Ascending aorta (tissue), 2 donors: ENCODE data around the gene TBX2. TPM values are rescaled to one million over a fixed set of nuclear protein-coding genes. Genes with fewer than 3 reads are reported as not detected.

Source experiments
- DNase-seq, 2 donors: peaks; one replicate each; pipeline ENCODE4 v3.0.0-alpha.2; 2019; ENCODE audit warnings: low spot score in 2 of 2
- H3K27ac ChIP-seq, 2 donors: fragments of 200-600 bp; sonication (generic); one replicate each; pipeline ENCODE4 v1.5.1; 2016 to 2017; ENCODE audit warnings: mild to moderate bottlenecking in 1 of 2
- H3K27me3 ChIP-seq: fragments of 200-600 bp; sonication (generic); one replicate; pipeline ENCODE4 v1.5.1; 2017
- H3K36me3 ChIP-seq, 2 donors: fragments of 200-600 bp; sonication (generic); one replicate each; pipeline ENCODE4 v1.5.1; 2016
- H3K4me1 ChIP-seq, 2 donors: fragments of 200-600 bp; sonication (generic); one replicate each; pipeline ENCODE4 v1.5.1; 2016 to 2017; ENCODE audit warnings: mild to moderate bottlenecking in 1 of 2
- H3K4me3 ChIP-seq, 2 donors: fragments of 200-600 bp; sonication (generic); one replicate each; pipeline ENCODE4 v1.5.1; 2016 to 2017; ENCODE audit warnings: mild to moderate bottlenecking in 1 of 2
- H3K9me3 ChIP-seq, 2 donors: fragments of 200-600 bp; sonication (generic); one replicate each; pipeline ENCODE4 v1.5.1; 2016
- intact Hi-C: fragments of 100-400 bp; cut with DNase I; formaldehyde crosslinking; loops from one replicate; pipeline ENCODE4 v1.15.1; 2023
- total RNA-seq: library from RNA; depleted of rRNA; stranded (reverse); fragments of >200 nt; gene quantifications from one replicate; pipeline ENCODE4 v1.1.0, GENCODE V29; 2016
- TF ChIP-seq, protein P1 (sequence below), 3 experiments: fragments of 200-600 bp in 2 of 3; fragments of 450-650 bp in 1 of 3; sonication (generic) in 2 of 3; IDR thresholded peaks; one replicate each; pipeline ENCODE4 v1.5.1; 2016 to 2019; ENCODE audit warnings: antibody characterized with exemption in 3 of 3, mild to moderate bottlenecking in 1 of 3, moderate library complexity in 1 of 3

Gene TBX2
- total RNA-seq, 1 donor from 2014 or later, result 100 TPM

DNA sequence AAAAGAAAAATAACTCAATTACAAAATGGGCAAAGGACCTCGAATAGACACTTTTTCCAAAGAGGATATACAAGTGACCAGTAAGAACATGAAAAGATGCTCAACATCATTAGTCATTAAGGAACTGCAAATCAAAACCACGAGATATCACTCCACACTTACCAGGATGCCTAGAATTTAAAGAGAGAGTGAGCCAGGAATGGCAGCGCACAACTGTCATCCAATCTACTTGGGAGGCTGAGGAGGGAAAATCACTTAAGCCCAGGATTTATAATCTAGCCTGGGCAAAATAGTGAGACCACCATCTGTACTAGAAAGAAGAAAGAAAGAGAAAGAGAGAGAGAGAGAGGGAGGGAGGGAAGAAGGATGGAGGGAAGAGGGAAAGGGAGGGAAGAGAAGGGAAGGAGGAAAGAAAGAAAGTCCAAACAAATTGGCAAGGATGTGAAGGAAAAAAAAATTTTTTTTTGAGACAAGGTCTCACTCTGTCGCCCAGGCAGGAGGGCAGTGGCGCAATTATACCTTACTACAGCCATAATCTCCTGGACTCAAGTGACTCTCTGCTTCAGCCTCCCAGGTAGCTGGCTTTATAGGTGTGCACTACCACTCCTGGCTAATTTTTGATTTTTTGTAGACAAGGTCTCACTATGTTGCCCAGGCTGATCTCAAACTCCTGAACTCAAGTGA lies 22.6 kb downstream of the TBX2 start:
- TF ChIP-seq, protein P1, sequence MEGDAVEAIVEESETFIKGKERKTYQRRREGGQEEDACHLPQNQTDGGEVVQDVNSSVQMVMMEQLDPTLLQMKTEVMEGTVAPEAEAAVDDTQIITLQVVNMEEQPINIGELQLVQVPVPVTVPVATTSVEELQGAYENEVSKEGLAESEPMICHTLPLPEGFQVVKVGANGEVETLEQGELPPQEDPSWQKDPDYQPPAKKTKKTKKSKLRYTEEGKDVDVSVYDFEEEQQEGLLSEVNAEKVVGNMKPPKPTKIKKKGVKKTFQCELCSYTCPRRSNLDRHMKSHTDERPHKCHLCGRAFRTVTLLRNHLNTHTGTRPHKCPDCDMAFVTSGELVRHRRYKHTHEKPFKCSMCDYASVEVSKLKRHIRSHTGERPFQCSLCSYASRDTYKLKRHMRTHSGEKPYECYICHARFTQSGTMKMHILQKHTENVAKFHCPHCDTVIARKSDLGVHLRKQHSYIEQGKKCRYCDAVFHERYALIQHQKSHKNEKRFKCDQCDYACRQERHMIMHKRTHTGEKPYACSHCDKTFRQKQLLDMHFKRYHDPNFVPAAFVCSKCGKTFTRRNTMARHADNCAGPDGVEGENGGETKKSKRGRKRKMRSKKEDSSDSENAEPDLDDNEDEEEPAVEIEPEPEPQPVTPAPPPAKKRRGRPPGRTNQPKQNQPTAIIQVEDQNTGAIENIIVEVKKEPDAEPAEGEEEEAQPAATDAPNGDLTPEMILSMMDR (IDR thresholded peaks at IDR 0.05), result no peak
- no peak for DNase-seq
- Histone ChIP-seq H3K27ac (no peak overlapping the region), H3K36me3 (no peaks in the 10 kb centered on the region), H3K9me3 (no peaks in the 10 kb centered on the region), H3K4me1 (no peaks in the 10 kb centered on the region), H3K4me3 (no peak overlapping the region), H3K27me3 (no peaks in the 10 kb centered on the region)
- intact Hi-C loops, result no loop called here

DNA sequence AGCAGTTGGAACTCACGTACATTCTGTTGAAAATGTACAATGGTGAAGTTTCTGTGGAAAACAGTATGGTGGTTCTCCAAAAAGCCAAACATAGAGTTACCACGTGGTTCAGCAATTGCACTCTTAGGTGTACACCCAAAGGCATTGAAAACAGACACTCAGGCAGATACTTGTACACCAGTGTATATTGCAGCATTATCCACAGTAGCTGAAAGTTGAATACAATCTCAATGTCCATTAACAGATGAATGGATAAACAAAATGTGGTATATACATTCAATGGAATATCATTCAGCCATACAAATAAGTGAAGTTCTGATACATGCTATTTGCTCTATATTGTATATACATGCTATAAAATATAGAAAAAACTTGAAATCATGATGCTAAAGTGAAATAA lies 23.2 kb downstream of the TBX2 start:
- TF ChIP-seq, protein P1 (IDR thresholded peaks at IDR 0.05), result no peak
- no peaks in the 10 kb centered on the region for H3K4me1 ChIP-seq
- H3K4me3 ChIP-seq, result no peak overlapping the region
- H3K27ac ChIP-seq, result no peak overlapping the region
- intact Hi-C loops, result no loop called here
- no peaks in the 10 kb centered on the region for H3K9me3 ChIP-seq
- no peaks in the 10 kb centered on the region for H3K36me3 ChIP-seq
- no peak for DNase-seq
- no peaks in the 10 kb centered on the region for H3K27me3 ChIP-seq

DNA sequence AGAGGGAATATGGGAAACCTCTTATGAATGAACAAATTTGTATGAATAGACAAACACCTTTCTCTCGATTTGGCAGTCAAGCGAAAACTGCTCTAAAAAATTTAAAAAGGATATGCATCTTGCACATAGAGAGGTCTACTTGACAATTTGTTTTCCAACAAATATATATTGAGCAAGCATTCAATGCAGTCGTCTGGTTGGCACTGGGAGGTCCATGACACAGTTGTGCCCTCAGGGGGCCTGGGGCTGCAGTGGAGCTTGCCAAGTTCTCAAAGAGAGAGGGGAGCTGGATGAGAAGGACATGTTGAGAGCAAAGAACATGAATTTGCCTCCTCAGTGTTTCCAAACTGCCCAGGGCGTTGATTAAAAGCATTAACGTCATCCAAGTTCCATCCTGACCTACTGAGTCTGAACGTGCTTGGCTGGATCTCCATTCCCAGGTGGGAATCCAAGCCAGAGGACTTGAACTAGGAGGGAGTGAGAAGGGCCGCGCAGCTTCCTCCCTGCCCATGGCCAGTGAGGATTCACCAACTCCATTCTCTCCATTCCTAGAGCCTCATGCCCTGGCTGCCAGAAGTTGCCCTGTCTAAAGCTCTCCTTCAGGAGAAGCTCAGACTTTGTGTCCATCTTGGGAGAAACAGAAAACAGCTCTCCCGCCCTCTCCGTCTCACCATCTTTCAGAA lies 24.5 kb downstream of the TBX2 start:
- H3K9me3 ChIP-seq, result no peaks in the 10 kb centered on the region
- intact Hi-C loops, result no loop called here
- no peak for DNase-seq
- H3K27ac ChIP-seq, result no peak overlapping the region
- H3K27me3 ChIP-seq, result no peaks in the 10 kb centered on the region
- no peak overlapping the region for H3K4me3 ChIP-seq
- H3K36me3 ChIP-seq, result no peaks in the 10 kb centered on the region
- TF ChIP-seq, protein P1 (IDR thresholded peaks at IDR 0.05), result no peak
- H3K4me1 ChIP-seq, result no peaks in the 10 kb centered on the region

DNA sequence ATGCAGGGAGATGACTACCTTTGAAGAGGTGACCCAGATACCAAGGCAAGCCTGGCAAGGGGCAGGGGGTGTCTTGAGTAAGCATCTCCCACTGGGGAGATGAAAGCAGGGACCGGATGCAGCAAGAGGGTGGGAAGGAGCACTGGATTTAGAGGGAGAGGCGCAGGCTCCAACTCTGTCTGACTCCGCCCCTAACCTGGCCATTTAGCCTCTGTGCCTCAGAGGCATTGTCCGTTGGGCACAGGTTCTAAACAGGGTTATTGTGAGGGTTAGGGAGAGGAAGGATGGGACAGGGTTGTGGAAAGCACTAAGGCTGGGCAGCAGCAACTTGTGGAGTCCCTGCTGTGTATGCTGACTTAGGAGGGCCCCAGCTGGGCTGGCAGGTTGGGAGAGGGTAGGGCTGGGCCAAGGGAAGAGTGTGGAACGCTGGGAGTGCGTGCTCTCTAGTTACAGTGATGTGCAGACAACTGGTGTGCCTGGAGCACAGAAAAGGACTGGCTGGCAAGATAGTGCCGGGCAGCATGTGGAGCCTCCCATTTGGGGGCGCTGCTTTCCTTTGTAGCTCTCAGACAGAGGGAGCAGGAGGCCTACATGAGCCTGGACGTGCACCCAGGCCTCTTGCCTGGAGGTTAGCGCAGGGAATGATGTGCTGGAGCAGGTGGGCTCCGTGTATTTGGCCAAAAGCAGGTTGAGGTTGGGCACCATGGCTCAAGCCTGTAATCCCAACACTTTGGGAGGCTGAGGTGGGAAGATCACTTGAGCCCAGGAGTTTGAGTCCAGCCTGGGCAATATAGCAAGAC lies 26.2 kb downstream of the TBX2 start:
- Histone ChIP-seq H3K36me3 (no peaks in the 10 kb centered on the region), H3K9me3 (no peaks in the 10 kb centered on the region), H3K27ac (no peak overlapping the region), H3K4me3 (no peak overlapping the region), H3K4me1 (no peaks in the 10 kb centered on the region), H3K27me3 (no peaks in the 10 kb centered on the region)
- no peak for DNase-seq
- intact Hi-C loops, result no loop called here
- TF ChIP-seq, protein P1 (IDR thresholded peaks at IDR 0.05), result no peak

DNA sequence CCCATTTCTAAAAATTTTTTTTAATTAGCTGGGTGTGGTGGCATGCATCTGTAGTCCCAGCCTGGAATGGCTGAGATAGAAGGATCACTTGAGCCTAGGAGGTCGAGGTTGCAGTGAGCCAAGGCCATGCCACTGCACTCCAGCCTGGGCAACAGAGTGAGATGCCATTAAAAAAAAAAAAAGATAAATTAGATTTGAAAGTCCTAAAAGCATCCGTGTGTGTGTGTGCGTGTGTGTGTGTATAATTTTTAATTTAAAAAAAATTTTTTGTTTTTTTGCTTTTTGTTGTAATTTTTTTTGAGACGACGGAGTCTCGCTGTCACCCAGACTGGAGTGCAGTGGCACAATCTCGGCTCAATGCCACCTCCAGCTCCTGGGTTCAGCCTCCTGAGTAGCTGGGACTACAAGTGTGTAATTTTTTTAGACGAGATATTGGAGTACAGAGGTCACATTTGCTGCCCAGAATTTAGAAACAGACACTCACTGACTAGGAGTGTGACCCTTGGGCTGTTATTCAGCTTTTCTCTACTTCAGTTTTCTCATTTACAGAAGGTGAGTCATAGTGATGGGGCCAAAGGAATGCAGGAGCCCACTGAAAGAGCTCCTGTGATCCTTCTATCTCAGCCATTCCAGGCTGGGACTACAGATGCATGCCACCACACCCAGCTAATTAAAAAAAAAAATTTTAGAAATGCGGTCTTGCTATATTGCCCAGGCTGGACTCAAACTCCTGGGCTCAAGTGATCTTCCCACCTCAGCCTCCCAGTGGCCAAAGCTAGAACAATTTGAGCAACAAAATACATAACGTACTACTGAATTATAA lies 27.1 kb downstream of the TBX2 start:
- DNase-seq, result no peak

More for the DNA sequence above, 27.1 kb downstream of the TBX2 start:
- intact Hi-C loops, result no loop called here
- no peaks in the 10 kb centered on the region for H3K36me3 ChIP-seq
- H3K9me3 ChIP-seq, result no peaks in the 10 kb centered on the region
- TF ChIP-seq, protein P1 (IDR thresholded peaks at IDR 0.05), result no peak
- H3K4me3 ChIP-seq, result no peak overlapping the region
- no peak overlapping the region for H3K27ac ChIP-seq
- no peaks in the 10 kb centered on the region for H3K4me1 ChIP-seq
- H3K27me3 ChIP-seq, result no peaks in the 10 kb centered on the region
